GM18511 (cell line): ENCODE data around the gene WDR53.
A peak's percentile ranks its signal among the peaks of the same experiment; 100 is the strongest.
"Not testable (repeated sequence)": the region's sequence is repeated elsewhere in the genome, so short reads cannot be mapped to it uniquely, and the experiment has no call there.

ENCODE experiments used
- ATAC-seq: cut with Tn5 transposase; IDR thresholded peaks from one replicate; pipeline ENCODE4 v1.9.1; 2021; ENCODE audit warnings: mild to moderate bottlenecking, moderate library complexity; ENCODE audit not compliant: unreplicated experiment

The WDR53 gene

GRCh38 chr3:196568246-196569002 is at the start of gene WDR53, which contains the start of gene FBXO45:
TSS of gene WDR53 (minus strand) at chr3:196568554. CDS start at chr3:196561475, 7,079 bp downstream.
TSS of gene FBXO45 (plus strand) at chr3:196568660. CDS start at chr3:196568985, 325 bp downstream.
- peak; percentile 93 for ATAC-seq

GRCh38 chr3:196617256-196617655 is 48.9 kb upstream of the WDR53 start:
- ATAC-seq = no peak

DNA sequence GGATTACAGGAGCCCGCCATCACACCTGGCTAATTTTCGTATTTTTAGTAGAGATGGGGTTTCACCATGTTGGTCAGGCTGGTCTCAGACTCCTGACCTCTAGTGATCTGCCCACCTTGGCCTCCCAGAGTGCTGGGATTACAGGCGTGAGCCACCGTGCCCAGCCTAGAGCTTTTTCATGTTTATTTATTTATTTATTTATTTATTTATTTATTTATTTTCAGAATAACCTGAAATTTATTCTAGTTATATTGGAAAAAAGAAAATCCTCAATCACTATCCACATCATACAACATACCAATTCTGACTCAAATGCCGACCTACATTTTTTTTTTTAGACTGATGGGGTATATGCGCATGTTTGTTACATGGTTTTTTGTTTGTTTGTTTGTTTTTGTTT is 46.9 kb upstream of the WDR53 start:
- ATAC-seq = not testable (repeated sequence)

DNA sequence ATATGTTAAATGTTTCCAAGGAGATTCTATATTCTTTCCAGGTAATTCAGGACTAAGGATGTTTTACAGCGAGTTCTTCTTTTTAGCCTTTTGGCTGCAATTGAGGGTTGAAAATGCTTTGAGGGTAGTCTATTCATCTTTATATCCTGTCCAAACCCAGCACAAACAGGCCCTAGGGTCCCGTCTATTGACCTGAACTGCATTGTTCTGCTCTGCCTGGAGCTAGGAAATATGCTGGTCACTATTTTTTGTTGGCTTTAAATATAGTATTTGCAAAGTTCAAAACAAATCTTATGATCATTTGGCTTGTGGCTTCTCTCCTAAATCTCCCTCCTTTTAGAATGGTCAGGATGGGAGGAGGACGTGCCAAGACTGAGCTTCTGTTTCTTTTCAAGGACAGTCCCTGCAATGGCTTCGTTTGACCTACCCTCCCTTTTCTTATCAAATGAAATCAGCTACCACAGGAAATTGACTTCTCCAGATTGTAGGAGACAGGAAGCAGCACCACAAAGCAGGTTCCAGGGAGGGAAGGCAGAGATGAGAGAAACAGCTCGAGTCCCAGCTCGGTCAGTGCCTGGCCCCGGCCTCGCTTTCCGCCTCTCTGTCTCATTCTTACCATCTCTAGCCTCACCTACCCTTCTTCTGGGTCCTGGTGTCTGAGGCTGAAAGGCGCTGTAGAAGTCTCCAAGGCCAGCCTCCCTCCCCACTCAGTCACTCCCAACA is 43.6 kb upstream of the WDR53 start:
- no peak for ATAC-seq

- ATAC-seq = no peak
Observed at GRCh38 chr3:196609805-196610515, 41.6 kb upstream of the WDR53 start.

GRCh38 chr3:196609343-196609775 is 41.0 kb upstream of the WDR53 start:
- ATAC-seq = peak; percentile 65

- ATAC-seq = no peak
Observed at GRCh38 chr3:196608693-196609092, 40.3 kb upstream of the WDR53 start.

DNA sequence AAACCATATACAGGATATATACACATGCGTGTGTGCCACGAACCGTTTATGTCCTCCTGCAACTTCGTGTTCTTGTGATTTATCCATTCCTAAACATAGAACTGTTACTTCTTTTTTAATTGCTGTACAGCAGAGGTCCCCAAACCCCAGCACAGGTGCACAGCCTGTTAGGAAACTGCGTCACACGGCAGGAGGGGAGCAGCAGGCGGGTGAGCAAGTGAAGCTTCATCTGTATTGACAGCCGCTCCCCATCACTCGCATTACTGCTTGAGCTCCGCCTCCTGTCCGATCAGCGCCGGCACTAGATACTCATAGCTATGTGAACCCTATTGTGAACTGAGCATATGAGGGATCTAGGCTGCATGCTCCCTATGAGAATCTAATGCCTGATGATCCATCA is 36.2 kb upstream of the WDR53 start:
- ATAC-seq = no peak

- ATAC-seq = no peak
Observed at GRCh38 chr3:196603683-196604082, 35.3 kb upstream of the WDR53 start.

DNA sequence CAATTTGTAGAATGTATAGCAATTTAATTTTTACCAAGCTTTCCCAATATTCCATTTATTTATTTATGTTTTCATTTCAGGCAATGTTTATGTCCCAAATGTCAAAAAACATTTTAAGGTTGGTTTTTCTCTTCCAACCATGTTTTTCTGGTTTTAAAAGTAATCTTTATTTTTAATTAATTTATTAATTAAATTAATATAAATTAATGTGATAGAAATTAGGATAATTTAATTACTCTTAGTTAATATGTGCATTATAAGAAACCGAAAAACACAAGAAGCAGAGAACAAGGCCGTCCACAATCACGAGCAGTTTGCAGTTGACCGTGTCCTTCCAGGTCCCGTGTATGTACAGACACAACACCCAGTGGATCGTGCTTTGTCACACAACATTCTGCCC is 34.3 kb upstream of the WDR53 start:
- no peak for ATAC-seq

- ATAC-seq = no peak
Observed at GRCh38 chr3:196600359-196600758, 32.0 kb upstream of the WDR53 start.

DNA sequence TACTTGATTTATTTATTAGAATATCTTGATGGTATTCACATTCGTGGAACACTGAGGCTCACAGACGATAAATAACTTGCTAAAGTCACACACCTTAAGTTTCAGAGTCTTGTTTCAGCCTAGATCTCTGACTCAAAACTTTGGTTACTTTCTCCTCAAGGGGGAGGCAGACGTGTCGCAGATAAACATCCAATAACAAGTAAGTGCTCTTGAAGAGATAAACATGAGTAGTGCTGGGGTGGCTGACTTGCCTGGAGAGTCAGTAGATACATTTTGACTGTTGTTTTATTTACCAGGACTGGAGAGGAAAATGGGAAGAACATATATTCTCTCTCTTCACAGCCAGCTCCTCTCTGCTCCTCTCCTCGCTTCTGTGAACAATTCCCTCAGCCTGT is 31.4 kb upstream of the WDR53 start:
- ATAC-seq = no peak

GRCh38 chr3:196597971-196598733 is 29.8 kb upstream of the WDR53 start:
- not testable (repeated sequence) for ATAC-seq

- ATAC-seq = no peak
Observed at GRCh38 chr3:196596355-196596754, 28.0 kb upstream of the WDR53 start.

GRCh38 chr3:196590279-196590678 is 21.9 kb upstream of the WDR53 start:
- no peak for ATAC-seq

GRCh38 chr3:196585044-196585757 is 16.8 kb upstream of the WDR53 start:
- no peak for ATAC-seq

- ATAC-seq = no peak
Observed at GRCh38 chr3:196572389-196572788, 4.0 kb upstream of the WDR53 start.

GRCh38 chr3:196570332-196570731 is 2.0 kb upstream of the WDR53 start:
- ATAC-seq = not testable (repeated sequence)

DNA sequence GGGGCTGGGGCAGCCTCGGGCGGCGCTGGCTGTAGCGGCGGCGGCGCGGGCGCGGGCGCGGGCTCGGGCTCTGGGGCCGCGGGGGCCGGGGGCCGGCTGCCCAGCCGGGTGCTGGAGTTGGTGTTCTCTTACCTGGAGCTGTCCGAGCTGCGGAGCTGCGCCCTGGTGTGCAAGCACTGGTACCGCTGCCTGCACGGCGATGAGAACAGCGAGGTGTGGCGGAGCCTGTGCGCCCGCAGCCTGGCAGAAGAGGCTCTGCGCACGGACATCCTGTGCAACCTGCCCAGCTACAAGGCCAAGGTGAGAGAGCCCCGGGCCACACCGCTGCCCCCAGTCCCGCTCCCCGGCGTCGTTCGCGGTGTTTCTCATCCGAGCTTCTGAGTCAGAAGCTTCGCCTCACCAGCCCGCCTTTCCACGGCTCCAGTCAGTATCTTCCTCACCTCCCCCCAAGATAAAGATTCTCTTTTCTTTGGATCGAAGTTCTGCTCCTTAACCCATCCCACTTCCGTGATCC is 706 bp upstream of the WDR53 start:
- peak; percentile 57 for ATAC-seq

DNA sequence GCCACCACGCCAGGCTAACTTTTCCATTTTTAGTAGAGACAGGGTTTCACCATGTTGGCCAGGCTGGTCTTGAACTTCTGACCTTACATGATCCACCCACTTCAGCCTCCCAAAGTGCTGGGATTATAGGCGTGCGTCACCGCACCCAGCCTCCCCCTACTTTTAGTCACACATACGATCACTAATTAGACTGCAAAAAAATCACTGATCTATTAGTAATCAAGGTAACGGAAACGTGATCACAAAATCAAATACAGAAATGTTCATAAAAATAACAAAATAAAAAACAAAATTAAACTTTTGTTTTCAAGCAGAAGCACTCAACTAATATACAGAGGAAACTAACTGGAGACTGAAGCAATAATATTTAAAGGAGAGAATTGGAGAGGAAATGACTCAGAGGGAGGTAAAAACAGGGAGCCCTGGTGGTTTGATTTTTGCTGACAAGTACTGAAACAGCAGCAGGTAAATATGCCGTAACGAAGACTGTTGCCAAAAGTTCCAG is 4.6 kb downstream of the WDR53 start:
- no peak for ATAC-seq
